VCaP (cell line): Measurements from ENCODE around the gene TSNAX.
A peak's percentile ranks its signal among the peaks of the same experiment; 100 is the strongest.

ENCODE experiments used
- H3K27ac ChIP-seq: fragments of 450-650 bp; 2 replicates; pipeline ENCODE4 v1.5.1; 2017
- TF ChIP-seq, protein P1 (sequence below): fragments of 450-650 bp; conservative IDR thresholded peaks from 2 replicates; pipeline ENCODE4 v1.5.1; 2017; ENCODE audit warnings: mild to moderate bottlenecking, moderate library complexity

The TSNAX gene

DNA sequence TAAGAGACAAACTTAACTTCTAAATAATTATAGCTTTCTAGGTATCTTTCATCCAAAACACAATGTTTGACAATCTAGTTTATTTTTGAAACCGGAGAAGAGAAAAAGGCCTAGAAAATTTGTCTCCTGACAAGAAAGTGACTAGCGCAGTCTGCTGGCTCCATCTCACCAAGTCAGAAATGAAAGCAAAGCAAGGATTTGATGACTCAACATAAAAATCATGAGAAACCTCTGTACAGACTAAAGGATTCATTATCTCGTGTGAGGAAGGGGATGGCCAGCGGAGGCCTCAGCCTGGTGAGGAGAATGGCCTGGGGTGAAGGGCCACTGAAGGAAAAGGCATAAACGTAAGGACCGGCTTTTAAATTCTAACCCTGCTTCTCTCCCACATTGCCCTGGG is 20.0 kb upstream of the TSNAX start:
- TF ChIP-seq, protein P1, sequence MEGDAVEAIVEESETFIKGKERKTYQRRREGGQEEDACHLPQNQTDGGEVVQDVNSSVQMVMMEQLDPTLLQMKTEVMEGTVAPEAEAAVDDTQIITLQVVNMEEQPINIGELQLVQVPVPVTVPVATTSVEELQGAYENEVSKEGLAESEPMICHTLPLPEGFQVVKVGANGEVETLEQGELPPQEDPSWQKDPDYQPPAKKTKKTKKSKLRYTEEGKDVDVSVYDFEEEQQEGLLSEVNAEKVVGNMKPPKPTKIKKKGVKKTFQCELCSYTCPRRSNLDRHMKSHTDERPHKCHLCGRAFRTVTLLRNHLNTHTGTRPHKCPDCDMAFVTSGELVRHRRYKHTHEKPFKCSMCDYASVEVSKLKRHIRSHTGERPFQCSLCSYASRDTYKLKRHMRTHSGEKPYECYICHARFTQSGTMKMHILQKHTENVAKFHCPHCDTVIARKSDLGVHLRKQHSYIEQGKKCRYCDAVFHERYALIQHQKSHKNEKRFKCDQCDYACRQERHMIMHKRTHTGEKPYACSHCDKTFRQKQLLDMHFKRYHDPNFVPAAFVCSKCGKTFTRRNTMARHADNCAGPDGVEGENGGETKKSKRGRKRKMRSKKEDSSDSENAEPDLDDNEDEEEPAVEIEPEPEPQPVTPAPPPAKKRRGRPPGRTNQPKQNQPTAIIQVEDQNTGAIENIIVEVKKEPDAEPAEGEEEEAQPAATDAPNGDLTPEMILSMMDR, result no peak
- H3K27ac ChIP-seq, result peak overlapping the region; percentile 69

DNA sequence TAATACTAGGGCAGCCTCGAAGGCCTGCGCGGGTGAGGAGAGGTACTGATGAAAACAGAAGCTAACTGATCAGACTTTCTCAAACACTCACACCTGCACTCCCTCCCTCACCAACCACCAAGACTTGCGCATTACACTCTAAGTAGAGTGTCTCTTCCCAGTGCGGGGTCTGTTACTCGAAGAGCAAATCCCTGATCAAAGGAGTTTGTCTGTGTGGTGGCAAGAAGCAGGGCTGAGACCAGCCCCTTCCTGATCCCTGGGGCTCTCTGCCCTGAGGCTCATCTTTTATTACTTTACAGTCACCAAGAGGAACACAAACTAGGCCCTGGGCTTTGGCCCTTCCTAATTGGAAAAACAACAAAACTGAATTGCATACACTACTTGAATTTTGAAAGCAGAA is 19.5 kb upstream of the TSNAX start:
- TF ChIP-seq, protein P1, result no peak
- peak overlapping the region; percentile 69 for H3K27ac ChIP-seq

DNA sequence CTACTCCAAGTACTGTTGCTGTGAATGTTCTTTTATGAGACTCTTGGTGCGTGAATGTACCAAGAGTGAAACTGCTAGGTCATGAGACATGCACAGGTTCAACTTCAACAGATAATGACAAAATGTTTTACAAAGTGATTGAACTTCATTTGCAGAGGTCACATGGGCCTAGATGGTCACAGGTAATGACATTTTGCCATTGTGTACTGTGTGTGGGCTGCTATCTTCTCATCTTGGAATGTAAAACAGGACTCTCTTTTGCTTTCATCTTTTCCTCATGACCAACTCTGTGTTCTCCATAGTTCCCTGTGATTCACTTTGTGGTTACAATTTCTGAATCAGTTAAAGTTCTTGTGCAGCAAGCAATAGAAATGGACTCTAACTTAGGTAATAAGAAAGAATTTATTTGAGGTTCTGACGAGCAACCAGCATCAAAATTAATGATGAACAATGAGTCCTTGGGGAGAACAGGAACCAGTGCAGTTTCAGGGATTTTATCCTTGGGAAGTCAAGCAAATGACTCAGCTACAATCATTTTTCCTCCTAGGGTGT is 16.2 kb upstream of the TSNAX start:
- TF ChIP-seq, protein P1, result no peak
- no peak overlapping the region for H3K27ac ChIP-seq

DNA sequence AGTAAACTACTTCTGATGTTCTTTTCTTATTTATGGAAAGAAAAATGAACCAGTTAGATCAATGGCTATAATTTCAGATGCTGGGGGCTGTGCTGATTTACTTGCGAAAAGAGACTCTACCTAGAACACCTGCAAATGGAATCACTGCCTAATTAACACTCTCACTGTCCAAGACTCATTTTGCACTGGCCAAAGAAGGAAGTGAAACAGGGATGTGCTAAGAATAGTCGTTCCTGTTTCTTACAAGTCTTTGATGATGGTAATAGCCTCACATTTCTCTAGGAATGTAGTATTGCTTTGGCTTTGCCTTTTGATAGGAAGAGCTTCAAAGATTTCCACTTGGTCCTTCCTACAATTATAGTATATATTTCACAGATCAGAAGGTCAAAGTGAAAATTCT is 12.7 kb upstream of the TSNAX start:
- H3K27ac ChIP-seq, result no peak overlapping the region
- TF ChIP-seq, protein P1, result no peak

DNA sequence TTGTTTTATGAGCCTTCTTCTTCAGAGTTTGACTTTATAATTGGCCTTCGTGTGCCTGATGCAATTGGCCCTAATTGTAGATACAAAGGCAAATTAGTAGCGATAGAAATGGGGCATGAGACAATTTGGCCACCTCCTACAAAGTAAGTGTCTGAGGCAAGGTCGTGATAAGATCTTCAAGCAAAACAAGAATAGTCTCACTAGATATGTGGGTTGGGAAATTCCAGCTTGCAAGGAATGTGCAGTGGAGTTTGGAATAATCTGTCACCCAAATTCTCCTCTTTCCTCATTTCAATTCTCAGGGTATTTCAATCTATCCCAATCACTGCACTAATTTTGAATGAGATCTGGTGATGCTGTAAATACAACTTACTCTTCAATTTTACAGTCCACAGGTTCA is 11.4 kb upstream of the TSNAX start:
- TF ChIP-seq, protein P1, result no peak
- no peak overlapping the region for H3K27ac ChIP-seq

DNA sequence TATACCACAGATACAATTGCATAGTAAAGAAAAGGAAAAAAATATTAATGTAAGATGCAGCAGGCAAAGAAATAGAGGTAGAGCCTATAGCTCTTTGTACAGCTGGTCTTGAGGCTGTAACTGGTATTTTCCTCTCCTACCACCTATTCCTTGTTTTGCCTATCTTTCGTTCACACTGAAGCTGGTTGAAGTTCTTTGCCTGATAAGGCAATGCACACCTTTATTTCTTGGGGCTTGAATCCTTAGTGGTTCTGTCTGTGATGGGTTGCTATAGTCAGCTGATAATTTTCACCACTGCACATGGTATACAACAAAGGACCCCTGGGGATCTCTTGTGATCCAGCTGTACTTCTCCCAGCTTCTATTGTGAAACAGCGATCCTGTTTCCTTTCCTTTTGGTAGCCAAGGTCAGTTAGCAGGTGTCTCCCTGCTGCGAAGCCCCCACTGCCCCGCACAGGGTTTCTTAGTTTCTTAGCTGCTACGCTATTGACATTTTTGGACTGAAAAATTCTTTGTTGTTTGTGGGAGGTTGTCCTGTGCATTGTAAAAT is 9.9 kb upstream of the TSNAX start:
- no peak overlapping the region for H3K27ac ChIP-seq

DNA sequence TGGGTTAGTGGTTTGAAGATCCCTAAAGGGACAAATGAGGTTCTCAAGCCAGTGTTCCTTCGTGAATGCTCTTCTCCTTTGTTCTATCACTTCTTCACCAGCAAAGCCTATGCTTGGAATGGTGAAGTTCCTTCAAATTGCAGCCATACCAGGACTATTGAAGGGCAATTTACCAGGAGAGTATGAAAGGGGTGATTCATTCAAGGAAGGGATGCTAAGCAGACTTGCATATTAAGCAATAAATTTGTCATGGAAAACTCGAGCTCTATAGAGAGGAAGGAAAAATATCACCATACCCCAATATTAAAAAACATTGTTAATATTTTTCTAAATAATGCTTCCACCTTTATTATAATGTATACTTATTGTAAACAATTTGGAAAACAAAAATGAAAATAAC is 9.3 kb upstream of the TSNAX start:
- H3K27ac ChIP-seq, result no peak overlapping the region
- TF ChIP-seq, protein P1, result no peak

More for the DNA sequence above, 9.9 kb upstream of the TSNAX start:
- TF ChIP-seq, protein P1, result no peak
